Fibroblast of lung (primary cell): ENCODE measurements around the gene BRD1. TPM values are rescaled to one million over a fixed set of nuclear protein-coding genes. Genes with fewer than 3 reads are reported as not detected.

Experiments
- DNase-seq, 2 donors: peaks; one replicate each; pipeline versions ENCODE4 v3.0.0 to v3.0.0-alpha.2; 2010; ENCODE audit warnings: low read depth in 2 of 2
- H2AFZ ChIP-seq: 2 replicates; pipeline ENCODE4 v1.5.1; 2012; ENCODE audit warnings: low read length, control low read depth, inconsistent platforms
- H3K27ac ChIP-seq: 2 replicates; pipeline ENCODE4 v1.5.1; 2011; ENCODE audit warnings: low read length, control low read depth; ENCODE audit not compliant: insufficient read depth
- H3K27me3 ChIP-seq: 2 replicates; pipeline ENCODE4 v1.5.1; 2011; ENCODE audit warnings: mild to moderate bottlenecking, low read length; ENCODE audit not compliant: control insufficient read depth, insufficient read depth
- H3K36me3 ChIP-seq: 2 replicates; pipeline ENCODE4 v1.5.1; 2011; ENCODE audit warnings: low read length; ENCODE audit not compliant: control insufficient read depth, insufficient read depth
- H3K4me1 ChIP-seq: 2 replicates; pipeline ENCODE4 v1.5.1; 2011; ENCODE audit warnings: low read length; ENCODE audit not compliant: control insufficient read depth, insufficient read depth; ENCODE audit errors: extremely low read depth
- H3K4me2 ChIP-seq: 2 replicates; pipeline ENCODE4 v1.5.1; 2011; ENCODE audit warnings: low read length, control low read depth; ENCODE audit not compliant: insufficient read depth; ENCODE audit errors: extremely low read depth
- H3K4me3 ChIP-seq, 4 experiments: fragments of 200-600 bp in 1 of 4; sonication (generic) in 1 of 4; replicated peaks in 1 of 4; 2 replicates each; pipeline ENCODE4 v1.5.1; 2011 to 2016; ENCODE audit warnings: low read length in 4 of 4, low read depth in 3 of 4, mild to moderate bottlenecking in 3 of 4, control low read depth in 2 of 4, inconsistent platforms in 1 of 4, mixed read lengths in 1 of 4; ENCODE audit not compliant: insufficient read depth in 1 of 4; ENCODE audit errors: control extremely low read depth in 1 of 4
- H3K79me2 ChIP-seq: 2 replicates; pipeline ENCODE4 v1.5.1; 2012; ENCODE audit warnings: mild to moderate bottlenecking, low read length, inconsistent platforms; ENCODE audit not compliant: control insufficient read depth, insufficient read depth
- H3K9ac ChIP-seq: 2 replicates; pipeline ENCODE4 v1.5.1; 2011; ENCODE audit warnings: mild to moderate bottlenecking, low read length, control low read depth; ENCODE audit not compliant: insufficient read depth
- H3K9me3 ChIP-seq: 2 replicates; pipeline ENCODE4 v1.5.1; 2012; ENCODE audit warnings: low read depth, low read length; ENCODE audit not compliant: control insufficient read depth, insufficient read depth
- H4K20me1 ChIP-seq: 2 replicates; pipeline ENCODE4 v1.5.1; 2011; ENCODE audit warnings: low read length; ENCODE audit not compliant: control insufficient read depth, insufficient read depth; ENCODE audit errors: extremely low read depth
- EZH2 ChIP-seq: IDR thresholded peaks from 2 replicates; pipeline ENCODE4 v1.5.1; 2012; ENCODE audit warnings: low read length, control low read depth, mild to moderate bottlenecking; ENCODE audit errors: missing control alignments
- polyA plus RNA-seq, 2 donors: library from polyadenylated mRNA; depleted of rRNA in 1 of 2; stranded (reverse) in 1 of 2; unstranded in 1 of 2; fragments of >200 nt; gene quantifications; 2 replicates each; pipeline ENCODE4 v1.2.1, GENCODE V29; 2011 to 2012; ENCODE audit warnings: missing spikeins in 1 of 2
- total RNA-seq: library from RNA; depleted of rRNA; stranded (reverse); fragments of >200 nt; gene quantifications from 2 replicates; pipeline ENCODE4 v1.2.1, GENCODE V29; 2014
- TF ChIP-seq, protein P1 (sequence below), 2 donors: IDR thresholded peaks in 1 of 2; conservative IDR thresholded peaks in 1 of 2; 1 replicate in 1 of 2; 2 replicates in 1 of 2; pipeline ENCODE4 v1.5.1; 2011 to 2012; ENCODE audit warnings: low read length in 2 of 2, control low read depth in 1 of 2, inconsistent platforms in 1 of 2, low read depth in 1 of 2, mild to moderate bottlenecking in 1 of 2

The BRD1 gene
- total and polyA plus RNA-seq, 2 donors (not counting 1 experiment from before 2014, with no cell fraction given) = 4.3 to 26.6 TPM

DNA sequence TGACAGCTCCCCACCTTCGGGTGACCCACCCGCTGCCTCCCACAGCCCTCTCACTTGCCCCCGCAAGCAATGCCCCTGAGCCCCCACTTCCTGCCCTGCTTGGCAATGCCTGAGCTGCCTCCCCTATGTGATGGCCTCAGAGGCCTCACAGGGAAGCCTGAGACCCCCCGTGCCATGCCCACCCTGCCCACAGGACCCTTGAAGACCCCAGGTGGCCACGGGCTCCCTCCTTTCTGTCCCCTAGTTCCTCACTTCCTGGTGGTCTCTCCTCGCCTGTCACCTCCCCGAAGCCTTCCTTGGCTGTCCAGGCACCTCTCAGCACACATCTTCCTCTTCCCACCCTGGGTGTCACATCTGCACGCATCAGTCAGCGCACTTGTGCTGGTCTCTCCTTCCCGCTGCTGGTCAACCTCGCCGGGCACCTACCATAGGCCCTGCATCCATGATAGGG lies 90.5 kb downstream of the BRD1 start:
- H3K79me2 ChIP-seq = no peaks in the 10 kb centered on the region
- no peaks in the 10 kb centered on the region for H4K20me1 ChIP-seq
- H3K4me1 ChIP-seq = no peaks in the 10 kb centered on the region
- no peaks in the 10 kb centered on the region for H3K27me3 ChIP-seq
- H3K4me2 ChIP-seq = no peak overlapping the region
- DNase-seq = no peak
- H3K27ac ChIP-seq = no peak overlapping the region
- no peak overlapping the region for H3K9ac ChIP-seq
- TF ChIP-seq, protein P1, sequence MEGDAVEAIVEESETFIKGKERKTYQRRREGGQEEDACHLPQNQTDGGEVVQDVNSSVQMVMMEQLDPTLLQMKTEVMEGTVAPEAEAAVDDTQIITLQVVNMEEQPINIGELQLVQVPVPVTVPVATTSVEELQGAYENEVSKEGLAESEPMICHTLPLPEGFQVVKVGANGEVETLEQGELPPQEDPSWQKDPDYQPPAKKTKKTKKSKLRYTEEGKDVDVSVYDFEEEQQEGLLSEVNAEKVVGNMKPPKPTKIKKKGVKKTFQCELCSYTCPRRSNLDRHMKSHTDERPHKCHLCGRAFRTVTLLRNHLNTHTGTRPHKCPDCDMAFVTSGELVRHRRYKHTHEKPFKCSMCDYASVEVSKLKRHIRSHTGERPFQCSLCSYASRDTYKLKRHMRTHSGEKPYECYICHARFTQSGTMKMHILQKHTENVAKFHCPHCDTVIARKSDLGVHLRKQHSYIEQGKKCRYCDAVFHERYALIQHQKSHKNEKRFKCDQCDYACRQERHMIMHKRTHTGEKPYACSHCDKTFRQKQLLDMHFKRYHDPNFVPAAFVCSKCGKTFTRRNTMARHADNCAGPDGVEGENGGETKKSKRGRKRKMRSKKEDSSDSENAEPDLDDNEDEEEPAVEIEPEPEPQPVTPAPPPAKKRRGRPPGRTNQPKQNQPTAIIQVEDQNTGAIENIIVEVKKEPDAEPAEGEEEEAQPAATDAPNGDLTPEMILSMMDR (conservative IDR thresholded peaks at IDR 0.05 in 1 of 2, IDR thresholded peaks at IDR 0.05 in 1 of 2; ENCODE audit: low read depth in 1 of 2, low read length in 2 of 2) = no peak
- TF ChIP-seq EZH2 = no peak
- H3K4me3 ChIP-seq = no peak overlapping the region
- no peaks in the 10 kb centered on the region for H3K36me3 ChIP-seq
- H3K9me3 ChIP-seq = no peaks in the 10 kb centered on the region
- H2AFZ ChIP-seq = no peak overlapping the region

DNA sequence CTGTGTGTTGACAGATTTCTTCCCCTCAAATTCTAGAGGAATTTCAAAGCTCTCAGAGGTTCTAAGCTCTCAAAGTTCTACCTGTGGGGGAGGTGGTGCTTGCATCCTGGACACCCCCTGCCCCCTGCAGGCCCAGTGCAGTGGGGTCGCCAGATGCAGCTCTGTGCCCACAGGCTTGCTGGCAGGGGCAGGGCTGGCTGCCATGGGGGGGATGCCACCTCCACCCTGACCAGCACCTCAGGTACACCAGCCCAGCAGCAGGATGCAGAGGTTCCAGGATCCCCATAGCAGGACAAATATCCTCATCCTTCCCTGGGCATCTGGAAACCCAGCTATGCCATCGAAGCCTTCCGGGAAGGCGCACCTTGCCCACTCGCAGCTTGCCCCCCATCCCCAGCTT lies 91.1 kb downstream of the BRD1 start:
- no peak overlapping the region for H3K4me3 ChIP-seq

DNA sequence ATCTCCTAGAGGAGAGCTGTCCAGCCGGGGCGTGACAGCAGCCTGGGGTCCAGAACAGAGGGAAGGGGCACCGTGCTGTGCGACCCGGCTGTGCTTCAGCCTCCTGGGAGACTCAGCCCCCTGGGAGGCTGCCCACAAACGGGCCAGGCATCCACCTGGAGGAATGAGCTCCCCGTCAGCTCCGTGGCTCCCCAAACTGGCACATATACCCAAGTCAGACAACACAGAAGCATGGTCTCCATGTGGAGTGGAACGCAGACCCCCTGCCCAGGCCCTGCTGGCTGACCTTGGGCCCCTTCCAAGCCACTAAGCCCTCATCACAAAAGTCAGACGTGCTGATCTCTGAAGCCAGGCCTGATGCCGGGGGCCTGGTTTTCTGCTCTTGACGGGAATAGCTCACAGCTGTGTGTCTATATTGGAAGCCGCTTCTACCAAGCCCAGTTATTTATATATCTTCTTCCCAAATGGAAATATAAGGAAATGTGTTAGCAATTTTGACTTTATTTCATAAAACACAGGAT lies 91.7 kb downstream of the BRD1 start:
- Histone ChIP-seq H3K9me3 (no peaks in the 10 kb centered on the region), H2AFZ (no peak overlapping the region), H3K4me2 (no peak overlapping the region), H3K79me2 (no peaks in the 10 kb centered on the region), H3K27ac (no peak overlapping the region), H3K9ac (no peak overlapping the region), H3K36me3 (no peaks in the 10 kb centered on the region), H4K20me1 (no peaks in the 10 kb centered on the region), H3K4me1 (no peaks in the 10 kb centered on the region), H3K27me3 (no peaks in the 10 kb centered on the region), H3K4me3 (no peak overlapping the region)
- DNase-seq = no peak
- TF ChIP-seq EZH2 = no peak
- TF ChIP-seq, protein P1 (conservative IDR thresholded peaks at IDR 0.05 in 1 of 2, IDR thresholded peaks at IDR 0.05 in 1 of 2; ENCODE audit: low read depth in 1 of 2, low read length in 2 of 2) = no peak

More for the DNA sequence above, 91.1 kb downstream of the BRD1 start:
- H3K9ac ChIP-seq = no peak overlapping the region
- H3K4me2 ChIP-seq = no peak overlapping the region
- H3K9me3 ChIP-seq = no peaks in the 10 kb centered on the region
- no peaks in the 10 kb centered on the region for H3K4me1 ChIP-seq
- H3K36me3 ChIP-seq = no peaks in the 10 kb centered on the region
- H2AFZ ChIP-seq = no peak overlapping the region
- H3K27ac ChIP-seq = no peak overlapping the region
- H3K79me2 ChIP-seq = no peaks in the 10 kb centered on the region
- DNase-seq = no peak
- TF ChIP-seq, protein P1 (conservative IDR thresholded peaks at IDR 0.05 in 1 of 2, IDR thresholded peaks at IDR 0.05 in 1 of 2; ENCODE audit: low read depth in 1 of 2, low read length in 2 of 2) = no peak
- TF ChIP-seq EZH2 = no peak
- no peaks in the 10 kb centered on the region for H4K20me1 ChIP-seq
- H3K27me3 ChIP-seq = no peaks in the 10 kb centered on the region
